Hepatocyte (in vitro differentiated cells): Measurements from ENCODE around the gene ARF4. TPM values are rescaled to one million over a fixed set of nuclear protein-coding genes. Genes with fewer than 3 reads are reported as not detected.

Experiments used
- DNase-seq: peaks from one replicate; pipeline ENCODE4 v3.0.0-alpha.2; 2016; ENCODE audit warnings: low spot score
- H2AFZ ChIP-seq: fragments of 200-600 bp; sonication (generic); 2 replicates; pipeline ENCODE4 v1.6.0; 2016; ENCODE audit warnings: antibody characterized with exemption, mild to moderate bottlenecking
- H3K27ac ChIP-seq: fragments of 200-600 bp; sonication (generic); 2 replicates; pipeline ENCODE4 v1.5.1; 2016; ENCODE audit warnings: mild to moderate bottlenecking
- H3K27me3 ChIP-seq: fragments of 200-600 bp; sonication (generic); 2 replicates; pipeline ENCODE4 v1.6.1; 2016
- H3K36me3 ChIP-seq: fragments of 200-600 bp; sonication (generic); replicated peaks from 2 replicates; pipeline ENCODE4 v1.5.1; 2016; ENCODE audit warnings: low read depth; ENCODE audit not compliant: insufficient read depth
- H3K4me1 ChIP-seq: fragments of 200-600 bp; sonication (generic); 2 replicates; pipeline ENCODE4 v1.5.1; 2016; ENCODE audit warnings: mild to moderate bottlenecking, moderate library complexity; ENCODE audit not compliant: insufficient read depth
- H3K4me2 ChIP-seq: fragments of 200-600 bp; sonication (generic); 2 replicates; pipeline ENCODE4 v1.6.0; 2016
- H3K4me3 ChIP-seq: fragments of 200-600 bp; sonication (generic); 2 replicates; pipeline ENCODE4 v1.5.1; 2016; ENCODE audit warnings: mild to moderate bottlenecking
- H3K79me2 ChIP-seq: fragments of 200-600 bp; sonication (generic); 2 replicates; pipeline ENCODE4 v1.6.0; 2017; ENCODE audit warnings: mild to moderate bottlenecking
- H3K9me2 ChIP-seq: fragments of 200-600 bp; sonication (generic); replicated peaks from 2 replicates; pipeline ENCODE4 v1.6.0; 2017; ENCODE audit warnings: mild to moderate bottlenecking; ENCODE audit not compliant: insufficient read depth
- H3K9me3 ChIP-seq: fragments of 200-600 bp; sonication (generic); 2 replicates; pipeline ENCODE4 v1.5.1; 2016; ENCODE audit warnings: low read depth, mild to moderate bottlenecking
- H4K20me1 ChIP-seq: fragments of 200-600 bp; sonication (generic); 2 replicates; pipeline ENCODE4 v1.6.0; 2016; ENCODE audit warnings: mild to moderate bottlenecking; ENCODE audit not compliant: insufficient read depth, poor library complexity, severe bottlenecking
- CTCF ChIP-seq: fragments of 200-600 bp; sonication (generic); IDR thresholded peaks from 2 replicates; pipeline ENCODE4 v1.5.1; 2016; ENCODE audit warnings: antibody characterized with exemption, mild to moderate bottlenecking; ENCODE audit not compliant: poor library complexity
- EZH2 ChIP-seq: fragments of 200-600 bp; sonication (generic); IDR thresholded peaks from 2 replicates; pipeline ENCODE4 v1.6.1; 2016; ENCODE audit warnings: antibody characterized with exemption, mild to moderate bottlenecking, borderline replicate concordance
- EZH2phosphoT487 ChIP-seq: fragments of 200-600 bp; sonication (generic); IDR thresholded peaks from one replicate; pipeline ENCODE4 v1.6.1; 2018; ENCODE audit warnings: antibody characterized with exemption, mild to moderate bottlenecking, low read depth, moderate library complexity; ENCODE audit not compliant: unreplicated experiment, severe bottlenecking
- WGBS: methylation state at CpG from one replicate; pipeline ENCODE4 v1.1.6; 2016; ENCODE audit warnings: low lambda C conversion rate; ENCODE audit errors: missing lambda C conversion rate; 5-methylcytosine and 5-hydroxymethylcytosine counted together
- polyA plus RNA-seq: library from polyadenylated mRNA; unstranded; fragments of >200 nt; fragmentation: Nextera tagmentation; extraction: Ambion mirVana; gene quantifications from 2 replicates; pipeline ENCODE4 v1.2.1, GENCODE V29; 2016
- total RNA-seq: library from RNA; depleted of rRNA; stranded (reverse); fragments of >200 nt; gene quantifications from 2 replicates; pipeline ENCODE4 v1.2.3, GENCODE V29; 2014

ARF4 gene
- total and polyA plus RNA-seq, 2 experiments from 2014 or later, result 363 to 449 TPM

DNA sequence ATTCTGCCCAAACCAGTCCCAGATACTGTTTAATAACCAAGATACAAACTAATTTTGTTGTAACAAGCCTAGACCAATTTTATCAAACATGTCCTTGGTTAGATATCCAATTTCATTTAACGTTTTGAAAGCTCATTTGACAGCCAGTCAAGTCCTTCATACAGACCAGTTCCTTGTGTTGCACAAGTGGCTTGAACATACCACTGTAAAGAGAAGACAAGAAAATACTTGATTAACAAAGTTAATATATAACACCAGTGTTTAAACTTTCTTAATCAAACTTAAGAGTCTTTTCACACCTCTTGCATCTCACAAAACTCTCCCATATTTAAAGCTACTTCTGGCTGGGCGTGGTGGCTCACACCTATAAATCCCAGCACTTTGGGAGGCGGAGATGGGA is 25.0 kb downstream of the ARF4 start:
- no peaks in the 10 kb centered on the region for H3K9me2 ChIP-seq
- no peaks in the 10 kb centered on the region for H3K4me1 ChIP-seq
- no peak overlapping the region for H3K27ac ChIP-seq
- H3K27me3 ChIP-seq, result no peaks in the 10 kb centered on the region
- H3K79me2 ChIP-seq, result peaks cover 42% of the 10 kb centered on the region
- WGBS, result 87% methylated on average over 3 of the region's 3 CpGs
- H4K20me1 ChIP-seq, result peaks cover 24% of the 10 kb centered on the region
- no peaks in the 10 kb centered on the region for H3K36me3 ChIP-seq
- H2AFZ ChIP-seq, result no peak overlapping the region
- DNase-seq, result no peak
- no peak overlapping the region for H3K4me2 ChIP-seq
- H3K4me3 ChIP-seq, result no peak overlapping the region
- no peaks in the 10 kb centered on the region for H3K9me3 ChIP-seq
- TF ChIP-seq EZH2, result no peak
- no peak for TF ChIP-seq EZH2phosphoT487
- no peak for TF ChIP-seq CTCF

GRCh38 chr3:57570878-57571277 is 26.3 kb downstream of the ARF4 start:
- H3K27ac ChIP-seq, result no peak overlapping the region

DNA sequence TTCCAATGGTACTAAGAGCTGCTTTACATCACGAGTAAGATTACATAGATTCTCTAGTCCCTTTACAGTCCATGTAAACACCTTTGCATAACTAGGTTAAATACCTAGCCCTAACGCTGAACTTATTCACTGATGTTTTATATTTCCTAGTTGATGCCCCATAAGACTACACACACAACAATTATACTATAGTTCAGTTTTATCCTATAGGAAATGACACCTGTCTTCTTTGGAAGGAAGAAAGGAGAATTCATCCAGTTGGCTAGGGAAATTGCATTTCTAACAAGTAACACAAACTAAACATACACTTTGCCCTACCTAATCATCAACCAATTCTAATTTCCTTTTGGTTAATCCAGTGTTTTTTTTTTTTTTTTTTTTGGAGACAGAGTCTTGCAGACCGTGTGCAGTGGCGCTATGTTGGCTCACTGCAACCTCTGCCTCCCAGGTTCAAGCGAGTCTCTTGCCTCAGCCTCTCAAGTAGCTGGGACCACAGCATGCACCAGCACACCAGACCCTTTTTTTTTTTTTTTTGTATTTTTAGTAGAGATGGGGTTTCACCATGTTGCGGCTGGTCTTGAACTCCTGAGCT is 27.2 kb downstream of the ARF4 start:
- no peaks in the 10 kb centered on the region for H3K36me3 ChIP-seq

More at GRCh38 chr3:57570878-57571277, 26.3 kb downstream of the ARF4 start:
- Histone ChIP-seq H3K27me3 (no peaks in the 10 kb centered on the region), H2AFZ (no peak overlapping the region), H3K9me3 (no peaks in the 10 kb centered on the region), H3K4me1 (no peaks in the 10 kb centered on the region), H3K9me2 (no peaks in the 10 kb centered on the region), H3K36me3 (no peaks in the 10 kb centered on the region), H3K79me2 (peaks cover 30% of the 10 kb centered on the region), H3K4me2 (no peak overlapping the region), H3K4me3 (no peak overlapping the region), H4K20me1 (peaks cover 17% of the 10 kb centered on the region)
- TF ChIP-seq EZH2 (no peak), CTCF (no peak), EZH2phosphoT487 (no peak)
- WGBS, result 92% methylated on average over 2 of the region's 2 CpGs
- no peak for DNase-seq

More for the DNA sequence above, 27.2 kb downstream of the ARF4 start:
- DNase-seq, result no peak
- H4K20me1 ChIP-seq, result peaks cover 11% of the 10 kb centered on the region
- WGBS, result 89% methylated on average over 6 of the region's 6 CpGs
- no peaks in the 10 kb centered on the region for H3K27me3 ChIP-seq
- H2AFZ ChIP-seq, result no peak overlapping the region
- H3K79me2 ChIP-seq, result peaks cover 34% of the 10 kb centered on the region
- no peaks in the 10 kb centered on the region for H3K9me3 ChIP-seq
- no peak overlapping the region for H3K27ac ChIP-seq
- H3K9me2 ChIP-seq, result no peaks in the 10 kb centered on the region
- H3K4me1 ChIP-seq, result no peaks in the 10 kb centered on the region
- H3K4me3 ChIP-seq, result no peak overlapping the region
- TF ChIP-seq EZH2phosphoT487 (no peak), CTCF (no peak), EZH2 (no peak)
- H3K4me2 ChIP-seq, result no peak overlapping the region
